Measurements from ENCODE around the gene ARFGEF3.

Gene ARFGEF3

DNA sequence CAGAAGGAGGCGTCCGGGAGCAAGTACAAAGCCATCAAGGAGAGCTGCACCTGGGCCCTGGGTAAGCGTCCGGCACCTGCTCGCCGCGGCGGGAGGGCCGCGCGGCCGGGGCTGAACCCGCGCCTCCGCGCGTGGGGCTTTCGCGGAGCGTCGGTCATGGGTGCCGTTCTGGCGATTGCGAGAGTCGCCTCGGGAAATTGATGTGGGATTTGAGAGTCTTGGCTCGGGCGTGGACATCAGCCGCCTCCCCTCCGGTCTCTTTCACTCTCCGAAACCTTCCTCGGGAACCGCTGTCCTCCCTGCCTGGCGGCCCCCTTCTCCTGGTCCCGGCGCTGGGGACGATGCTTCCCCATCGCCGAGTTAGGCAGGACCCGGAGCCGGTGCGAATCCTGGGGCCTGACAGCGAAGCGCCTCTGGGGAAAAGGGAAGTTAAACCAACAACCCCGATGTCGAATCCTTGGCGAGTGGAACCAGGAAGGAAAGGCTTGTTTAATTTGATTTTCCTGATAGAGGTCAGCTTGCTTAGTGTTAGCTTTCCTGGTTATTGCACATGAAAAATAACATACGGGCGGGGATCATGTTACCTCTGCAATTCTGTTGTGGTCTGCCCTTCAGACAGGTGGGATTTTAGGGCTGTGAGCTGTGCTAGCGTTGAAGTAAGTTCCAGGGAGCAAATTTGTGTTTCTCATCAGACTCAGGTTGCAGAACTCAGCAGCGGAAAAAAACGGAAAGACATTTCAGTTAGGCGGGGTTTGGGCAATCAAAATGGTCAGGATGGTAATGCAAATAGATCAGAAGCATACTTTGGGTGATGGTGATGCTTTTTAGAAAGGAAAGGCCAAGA, 594 bp downstream of the ARFGEF3 start:
- no peak for DNase-seq

DNA sequence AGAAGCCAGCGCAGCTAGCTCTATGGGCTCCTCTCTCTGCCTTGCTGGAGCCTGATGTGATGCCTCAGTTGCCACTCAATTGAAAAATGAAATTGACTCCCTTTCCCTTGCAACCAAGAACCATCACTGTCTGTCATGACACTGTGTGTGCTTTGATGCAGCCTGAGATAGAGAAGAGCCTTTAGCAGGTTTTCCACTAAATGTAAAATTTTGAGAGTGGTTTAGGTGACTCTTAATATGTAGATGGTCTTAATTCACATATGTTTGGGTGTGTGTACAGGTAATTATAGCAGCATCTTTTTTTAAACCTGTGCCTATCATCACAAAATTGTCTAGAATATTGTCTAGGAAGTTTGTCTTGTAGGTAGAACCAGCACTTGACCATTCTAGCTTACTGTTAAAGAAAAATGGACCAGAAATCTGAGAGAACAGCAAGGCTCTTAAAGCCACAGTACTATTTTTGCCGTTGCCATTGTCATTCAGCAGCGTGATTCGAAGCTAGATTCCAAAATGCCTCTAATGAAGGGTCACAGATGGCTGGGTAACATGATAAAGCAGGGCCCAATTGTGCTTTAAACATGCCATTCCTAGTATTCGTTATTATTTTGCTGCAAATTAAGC, 1.3 kb downstream of the ARFGEF3 start:
- DNase-seq, result no peak

DNA sequence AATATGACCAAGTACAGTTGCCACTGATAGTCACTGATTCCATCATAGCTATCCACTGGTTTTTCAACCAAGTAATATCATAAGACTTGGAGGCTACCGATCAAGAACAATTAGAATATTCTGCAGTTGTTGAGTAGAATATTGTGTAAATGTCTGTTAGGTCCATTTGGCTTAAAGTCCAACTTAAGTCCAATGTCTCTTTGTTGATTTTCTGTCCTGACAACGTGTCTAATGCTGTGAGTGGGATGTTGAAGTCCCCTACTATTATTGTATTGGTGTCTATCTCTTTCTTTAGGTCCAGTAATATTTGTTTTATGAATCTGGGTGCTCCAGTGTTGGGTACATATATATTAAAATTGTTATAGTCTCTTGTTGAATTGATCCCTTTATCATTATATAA, 13.9 kb downstream of the ARFGEF3 start:
- DNase-seq, result no peak

DNA sequence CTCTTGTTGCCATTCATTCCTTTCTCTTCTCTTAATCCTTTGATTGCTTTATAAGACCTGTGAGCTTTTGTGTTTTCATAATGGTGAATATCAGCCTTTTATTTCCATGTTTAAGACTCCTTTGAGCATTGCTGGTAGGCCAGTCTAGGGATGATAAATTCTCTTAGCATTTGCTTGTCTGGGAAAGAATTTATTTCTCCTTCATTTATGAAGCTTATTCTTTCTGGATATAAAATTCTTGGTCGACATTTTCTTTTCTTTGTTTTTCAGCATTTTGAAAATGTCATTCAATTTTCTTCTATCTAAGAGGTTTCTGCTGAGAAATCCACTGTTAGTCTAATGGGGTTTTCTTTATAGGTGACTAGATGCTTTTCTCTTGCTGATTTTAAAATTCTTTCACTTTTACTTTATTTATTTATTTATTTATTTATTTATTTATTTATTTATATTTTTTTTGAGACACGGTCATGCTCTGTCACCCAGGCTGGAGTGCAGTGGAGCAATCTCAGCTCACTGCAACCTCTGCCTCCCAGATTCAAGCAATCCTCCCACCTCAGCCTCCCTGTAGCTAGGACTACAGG, 15.0 kb downstream of the ARFGEF3 start:
- no peak for DNase-seq

DNA sequence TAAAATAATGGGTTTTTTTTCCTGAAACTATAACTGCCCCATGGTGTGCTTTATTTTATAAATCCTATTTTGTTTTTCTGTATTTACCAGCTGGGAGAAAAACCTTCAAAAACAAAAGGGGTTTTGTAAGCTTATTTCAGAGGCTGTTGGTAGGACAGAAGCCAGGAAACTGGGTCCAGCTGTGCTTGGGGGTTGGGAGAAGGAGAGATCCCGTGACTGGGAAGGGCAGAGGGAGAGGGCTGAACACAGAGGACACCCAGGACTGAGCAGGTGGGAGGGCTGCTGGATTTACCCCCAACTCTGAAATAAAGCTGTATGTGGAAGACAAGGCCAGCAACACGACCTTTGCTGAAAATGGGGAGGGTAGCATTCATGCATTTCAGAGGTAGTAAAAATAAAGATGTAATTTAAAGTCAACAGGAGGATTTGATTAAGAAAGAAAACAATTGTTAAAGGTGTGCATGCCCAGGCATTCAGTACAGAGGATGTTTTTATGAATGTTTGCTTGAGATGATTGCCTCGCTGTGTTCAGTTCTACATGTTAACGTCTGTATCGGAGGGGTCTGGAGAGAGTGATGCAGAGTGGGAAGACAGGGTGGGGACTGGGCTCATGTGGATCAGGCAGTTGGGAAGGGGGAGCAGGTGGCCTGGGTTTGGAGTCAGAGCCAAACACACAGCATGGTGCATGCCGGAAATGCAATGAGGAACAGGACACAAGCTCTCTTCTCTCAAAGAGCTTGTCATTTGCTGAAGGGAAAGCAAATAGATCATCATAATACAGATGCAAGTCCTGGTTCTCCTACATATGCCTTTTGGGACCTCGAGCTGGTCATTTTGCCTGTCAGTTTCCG, 21.4 kb downstream of the ARFGEF3 start:
- DNase-seq, result no peak

DNA sequence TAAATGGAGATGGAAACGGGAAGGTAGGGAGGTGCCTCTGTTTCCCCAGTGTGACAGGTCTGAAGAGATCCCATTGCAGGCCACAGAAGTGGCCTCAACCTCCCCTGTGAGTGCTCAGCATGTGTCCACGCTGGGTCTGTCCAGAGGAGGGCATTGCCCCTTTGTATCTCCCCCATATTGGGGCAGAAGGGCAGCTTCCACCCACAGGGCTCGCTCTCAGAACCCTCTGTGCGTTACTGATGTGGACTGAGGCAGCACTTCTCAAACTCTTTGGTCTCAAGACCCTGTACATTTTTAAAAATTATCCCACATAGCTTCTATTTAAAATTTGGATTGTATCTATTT, 22.0 kb downstream of the ARFGEF3 start:
- no peak for DNase-seq

DNA sequence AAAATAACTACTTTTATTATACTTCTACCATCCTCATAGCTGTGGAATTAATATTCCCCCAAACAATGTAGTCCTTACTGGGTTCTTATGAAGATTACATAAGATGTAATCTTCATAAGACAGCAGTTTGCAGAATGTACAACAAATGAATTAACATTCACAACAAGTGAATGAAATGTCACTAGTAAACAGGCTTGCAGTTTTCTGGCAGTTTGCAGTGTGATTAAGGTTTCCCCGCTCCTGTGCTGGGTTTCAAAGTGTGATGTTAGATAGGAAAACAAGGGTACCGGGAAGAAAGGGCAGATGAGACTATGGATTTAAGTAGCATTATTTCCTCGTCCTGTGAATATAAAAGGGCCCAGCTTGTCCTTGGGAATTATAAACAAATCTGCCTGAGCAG, 22.5 kb downstream of the ARFGEF3 start:
- DNase-seq, result no peak

DNA sequence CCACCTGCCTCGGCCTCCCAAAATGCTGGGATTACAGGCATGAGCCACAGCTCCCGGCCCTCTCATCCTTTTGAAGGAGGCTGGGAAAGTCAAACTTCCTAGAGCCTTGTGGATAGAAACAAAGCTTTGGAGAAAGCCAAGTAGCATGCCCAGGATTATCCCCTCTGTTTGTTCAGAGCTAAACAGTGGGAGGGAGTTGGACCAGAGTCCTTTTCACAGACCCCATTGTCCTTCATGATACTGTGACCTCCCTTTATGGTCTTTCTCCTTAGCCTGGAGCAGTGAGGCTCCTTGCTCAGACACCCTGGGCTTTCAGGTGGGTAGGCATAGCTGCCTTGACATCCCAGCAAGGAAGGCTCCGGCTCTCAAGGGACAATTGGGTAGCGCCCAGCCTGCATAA, 25.4 kb downstream of the ARFGEF3 start:
- DNase-seq, result no peak

DNA sequence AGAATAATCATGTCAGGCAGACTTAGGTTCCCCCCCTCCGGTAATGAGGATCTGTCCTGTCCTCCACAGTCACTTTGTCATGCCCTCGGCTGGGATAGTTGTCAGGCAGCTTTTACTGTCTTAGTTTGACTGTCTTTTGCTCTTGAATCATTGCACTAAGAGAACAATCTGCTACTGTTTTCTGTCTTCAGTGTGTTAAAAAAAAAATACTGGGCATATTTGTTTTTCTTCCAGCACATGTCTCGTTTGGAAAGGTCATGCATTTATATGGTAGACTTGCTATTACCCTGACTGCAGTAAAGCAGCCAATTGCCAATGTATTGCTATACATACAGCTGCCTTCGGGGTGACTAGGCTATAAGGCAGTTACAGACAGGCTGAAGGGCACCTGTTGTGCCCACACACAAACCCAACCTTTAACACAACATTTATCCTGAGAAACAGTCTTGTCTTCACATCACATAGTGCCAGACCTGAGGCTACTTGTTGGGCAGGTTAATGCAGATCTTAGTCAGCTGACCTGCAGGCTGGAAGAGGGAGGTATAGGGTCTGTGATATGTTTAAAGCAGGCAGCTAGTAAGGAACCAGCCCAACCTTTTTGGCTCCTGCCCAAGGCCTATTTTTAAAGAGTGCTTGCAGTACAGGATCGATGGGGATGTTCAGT, 26.7 kb downstream of the ARFGEF3 start:
- no peak for DNase-seq

DNA sequence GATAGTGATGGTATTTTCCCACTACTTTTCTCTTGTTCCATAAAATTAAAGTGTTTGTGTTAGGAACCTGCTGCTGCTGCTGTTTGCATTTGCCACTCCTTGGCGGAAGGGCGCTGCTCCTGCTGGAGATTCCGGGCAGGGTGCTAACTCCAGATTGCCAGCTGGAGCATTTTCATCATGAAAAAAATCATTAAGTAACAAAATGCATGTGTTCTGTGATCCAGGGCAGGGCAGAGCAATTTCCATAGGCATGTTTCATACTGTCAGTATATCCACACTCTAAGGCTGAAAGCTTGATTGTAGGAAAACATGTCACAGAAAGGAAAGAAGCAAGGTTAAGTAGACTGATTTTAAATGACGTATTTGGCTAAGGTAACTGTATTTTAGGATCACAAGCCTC, 32.5 kb downstream of the ARFGEF3 start:
- no peak for DNase-seq

DNA sequence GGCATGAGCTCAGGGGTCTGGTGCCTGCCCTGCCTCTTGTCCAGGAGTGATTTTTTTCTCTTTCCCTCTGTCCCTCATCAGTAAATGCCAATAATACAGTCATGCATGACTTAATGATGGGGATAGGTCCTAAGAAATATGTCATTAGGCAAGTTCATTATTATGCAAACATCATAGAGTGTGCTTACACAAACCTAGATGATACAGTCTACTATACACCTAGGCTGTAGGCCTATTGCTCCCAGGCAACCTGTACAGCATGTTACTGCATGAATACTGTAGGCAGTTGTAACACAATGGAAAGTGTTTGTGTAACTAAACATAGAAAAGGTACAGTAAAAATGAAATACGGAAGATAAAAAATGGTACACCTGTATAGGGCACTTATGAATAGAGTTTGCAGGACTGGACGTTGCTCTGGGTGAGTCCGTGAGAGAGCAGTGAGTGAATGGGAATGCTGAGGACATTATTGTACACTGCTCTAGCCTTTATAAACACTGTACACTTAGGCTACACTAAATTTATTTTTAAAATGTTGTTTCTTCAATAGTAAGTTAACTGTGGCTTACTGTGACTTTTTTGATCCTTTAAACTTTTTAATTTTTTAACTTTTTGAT, 34.5 kb downstream of the ARFGEF3 start:
- DNase-seq, result no peak

DNA sequence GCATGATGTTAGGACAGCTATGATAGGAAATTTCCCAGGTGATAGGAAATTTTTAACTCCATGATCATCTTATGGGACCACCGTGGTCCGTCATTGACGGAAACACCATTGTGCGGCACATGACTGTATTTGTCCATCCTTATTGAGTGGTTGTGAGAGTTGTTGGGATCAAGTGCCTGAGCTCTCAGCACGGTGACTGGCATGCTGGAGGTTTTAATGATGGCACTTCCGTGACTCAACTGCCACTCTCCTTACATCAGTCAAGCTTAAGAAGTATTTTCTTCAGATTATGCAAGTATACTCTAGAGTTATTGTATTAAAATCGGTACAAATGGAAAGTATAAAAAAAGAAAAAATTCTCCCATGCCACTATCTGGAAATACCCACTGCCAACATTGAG, 35.8 kb downstream of the ARFGEF3 start:
- DNase-seq, result no peak

DNA sequence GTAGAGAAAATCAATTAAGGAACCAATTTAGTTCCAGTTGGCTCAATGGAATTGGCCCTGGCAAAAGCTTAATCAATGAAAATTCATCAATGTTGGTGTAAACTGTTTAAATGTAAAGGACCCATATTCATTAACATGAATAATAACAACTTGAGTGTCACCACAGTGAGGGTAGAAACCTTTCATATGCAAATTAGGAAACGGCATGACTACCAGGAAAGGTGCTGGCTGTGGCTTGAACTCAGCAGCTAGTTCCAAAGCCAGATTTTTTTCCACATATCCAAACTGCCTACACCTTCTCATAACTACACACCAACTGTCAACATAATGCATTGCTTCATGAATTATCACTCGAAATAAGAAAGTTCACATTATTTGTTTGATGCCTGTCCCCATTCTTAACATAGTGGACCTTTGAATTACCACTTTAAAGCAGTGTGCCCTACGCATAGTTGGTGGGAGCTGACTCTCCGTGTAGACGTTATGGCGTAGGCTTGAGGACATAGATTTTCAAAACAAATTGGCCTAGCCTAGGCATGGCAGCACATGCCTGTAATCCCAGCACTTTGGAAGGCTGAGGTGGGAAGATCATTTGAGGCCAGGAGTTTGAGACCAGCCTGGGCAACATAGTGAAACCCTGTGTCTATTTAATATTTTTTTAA, 36.8 kb downstream of the ARFGEF3 start:
- no peak for DNase-seq

DNA sequence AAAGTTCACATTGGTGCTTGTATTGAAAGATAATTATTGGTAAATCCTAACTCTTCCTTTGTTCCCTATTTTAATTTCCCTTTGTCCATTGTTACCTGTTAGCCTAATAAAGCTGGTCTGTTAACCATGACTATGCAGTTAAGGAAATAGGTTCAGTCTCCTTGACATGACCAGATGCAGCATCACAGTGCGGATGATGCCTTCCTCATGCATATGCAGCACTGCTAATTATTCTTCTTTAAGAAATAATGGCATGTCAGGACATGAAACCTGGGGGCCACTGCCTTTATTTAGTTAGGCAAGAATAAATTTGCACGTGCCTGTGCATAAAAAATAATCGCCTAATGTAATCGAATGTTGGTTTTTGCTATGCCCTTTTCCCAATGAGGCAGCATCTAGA, 40.1 kb downstream of the ARFGEF3 start:
- no peak for DNase-seq

DNA sequence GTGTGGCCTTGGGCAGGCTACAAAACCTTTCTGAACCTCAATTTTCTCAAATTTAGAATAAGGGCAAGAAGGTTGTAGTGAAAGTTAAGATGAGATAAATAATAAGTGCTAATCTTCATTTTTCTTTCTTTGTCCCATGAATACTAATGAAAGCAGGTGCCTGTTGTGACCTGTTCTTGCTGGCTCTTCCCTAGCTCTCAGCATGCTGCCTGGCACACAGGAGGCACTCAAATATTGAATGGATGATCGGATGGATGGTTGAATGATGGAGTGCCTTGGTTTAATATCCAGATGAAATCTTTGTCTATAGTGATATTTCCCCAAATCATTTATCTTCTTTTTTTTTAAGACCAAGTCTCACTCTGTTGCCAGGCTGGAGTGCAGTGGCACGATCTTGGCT, 41.6 kb downstream of the ARFGEF3 start:
- no peak for DNase-seq

DNA sequence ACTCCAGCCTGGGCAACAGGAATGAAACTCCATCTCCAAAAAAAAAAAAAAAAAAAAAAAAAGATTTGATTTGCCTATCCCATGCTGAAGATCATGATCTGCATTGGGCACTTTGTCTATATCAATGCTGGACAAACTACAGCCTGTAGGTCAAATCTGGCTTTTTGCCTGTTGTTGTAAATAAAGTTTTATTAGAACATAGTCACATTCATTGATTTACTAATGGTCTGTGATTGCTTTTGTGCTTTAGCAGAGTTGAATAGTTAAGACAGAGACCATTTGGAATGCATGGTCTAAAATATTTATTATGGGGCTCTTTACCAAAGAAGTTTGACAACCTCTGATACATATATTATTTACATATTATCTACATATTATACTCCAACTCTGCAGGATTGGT, 42.6 kb downstream of the ARFGEF3 start:
- no peak for DNase-seq

DNA sequence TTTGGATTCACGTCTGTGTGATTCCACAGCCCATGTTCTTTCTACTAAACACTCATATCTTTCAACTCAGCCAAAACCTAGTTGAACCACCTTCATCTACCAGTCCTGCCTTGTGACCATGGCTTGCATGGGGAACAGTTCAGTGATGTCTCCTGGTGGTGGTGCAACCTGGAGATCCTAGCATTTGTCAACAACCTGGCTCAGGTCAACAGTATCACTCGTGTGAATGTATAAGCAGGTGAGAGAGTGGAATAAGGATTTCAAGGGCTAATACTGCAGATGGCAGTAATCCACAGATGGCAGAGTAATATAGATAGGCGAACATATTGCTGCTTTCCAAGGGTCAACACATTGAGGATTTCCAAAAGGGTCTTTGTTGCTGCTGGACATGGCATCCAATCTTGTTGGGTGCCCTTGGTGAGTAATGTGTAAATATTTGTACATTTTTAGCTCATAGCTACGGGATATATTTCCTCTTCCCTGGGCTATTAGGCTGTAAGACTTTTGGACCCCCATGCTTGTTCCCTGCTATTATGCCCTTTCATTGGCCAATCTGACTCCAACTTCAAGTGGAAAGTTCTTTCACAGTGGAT, 43.1 kb downstream of the ARFGEF3 start:
- no peak for DNase-seq

DNA sequence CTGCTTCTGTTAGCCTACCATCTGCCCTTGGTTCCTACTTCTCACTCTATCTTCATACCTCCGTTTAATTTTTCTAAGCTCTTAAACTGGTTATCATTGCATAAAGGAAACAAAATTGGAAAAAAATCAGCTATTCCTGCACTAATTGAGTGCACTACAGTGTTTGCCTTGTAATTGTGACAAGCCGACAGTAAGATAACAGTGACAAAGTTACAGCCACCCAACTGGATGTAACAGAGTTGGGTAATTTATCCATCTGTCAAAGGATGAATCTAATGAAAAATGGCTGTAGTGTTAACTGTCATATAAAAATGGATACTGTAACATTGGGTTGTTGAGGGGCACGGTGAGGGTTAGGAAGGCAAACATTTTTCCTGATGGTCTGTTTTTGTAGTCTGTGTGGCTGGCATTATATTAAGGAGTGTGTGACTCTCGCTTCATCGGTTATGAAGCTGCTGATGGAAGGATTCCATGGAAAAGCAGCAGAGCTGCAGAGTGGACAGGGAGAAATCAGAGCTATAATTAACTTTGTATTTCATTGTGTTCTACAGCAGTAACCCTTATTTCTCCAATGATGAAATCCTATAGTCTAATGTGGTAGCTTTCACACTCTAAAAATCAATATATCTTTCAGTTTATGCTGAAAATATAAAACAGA, 43.8 kb downstream of the ARFGEF3 start:
- DNase-seq, result no peak

DNA sequence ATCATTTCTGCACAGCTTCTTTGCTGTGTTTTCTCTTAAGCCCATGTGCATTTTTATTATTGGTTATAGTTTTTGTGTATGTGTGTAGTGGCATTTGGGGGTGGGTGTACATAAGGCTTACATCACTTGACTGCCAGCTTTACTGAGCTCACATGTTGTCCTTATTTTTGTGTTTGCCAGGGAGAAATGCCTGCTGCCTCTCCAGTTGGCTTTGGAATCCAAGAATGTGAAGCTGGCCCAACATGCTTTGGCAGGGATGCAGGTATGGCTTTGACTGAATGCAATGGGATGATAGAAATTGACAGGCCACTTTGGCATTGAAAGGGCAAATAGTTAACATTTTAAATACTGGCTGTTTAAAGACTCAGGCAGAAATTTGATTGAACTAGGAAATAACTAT, 45.1 kb downstream of the ARFGEF3 start:
- DNase-seq, result no peak

DNA sequence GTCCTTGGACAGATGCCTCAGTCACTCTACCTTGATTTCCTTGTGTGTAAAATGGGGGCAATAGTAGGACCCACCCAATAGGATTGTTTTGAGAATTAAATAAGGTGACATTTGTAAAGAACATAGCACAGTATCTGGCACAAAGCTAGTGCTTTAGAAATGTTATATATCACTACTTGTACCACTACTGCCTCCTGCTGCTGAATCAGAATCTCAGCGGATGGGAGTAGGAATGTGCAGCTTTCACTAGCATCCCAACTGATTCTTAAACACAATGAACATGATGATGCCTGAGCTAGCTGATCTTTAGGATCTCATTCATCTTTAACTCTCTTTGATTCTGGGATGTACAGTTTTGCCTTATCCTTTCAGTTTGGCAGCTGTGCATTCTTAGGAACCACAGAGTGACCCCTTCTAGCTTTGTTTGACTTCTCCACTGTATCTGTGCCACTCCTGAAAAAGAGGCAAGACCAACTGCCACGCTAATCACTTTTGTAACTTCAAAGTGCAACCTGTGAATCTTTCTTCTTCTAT, 49.4 kb downstream of the ARFGEF3 start:
- DNase-seq, result no peak

DNA sequence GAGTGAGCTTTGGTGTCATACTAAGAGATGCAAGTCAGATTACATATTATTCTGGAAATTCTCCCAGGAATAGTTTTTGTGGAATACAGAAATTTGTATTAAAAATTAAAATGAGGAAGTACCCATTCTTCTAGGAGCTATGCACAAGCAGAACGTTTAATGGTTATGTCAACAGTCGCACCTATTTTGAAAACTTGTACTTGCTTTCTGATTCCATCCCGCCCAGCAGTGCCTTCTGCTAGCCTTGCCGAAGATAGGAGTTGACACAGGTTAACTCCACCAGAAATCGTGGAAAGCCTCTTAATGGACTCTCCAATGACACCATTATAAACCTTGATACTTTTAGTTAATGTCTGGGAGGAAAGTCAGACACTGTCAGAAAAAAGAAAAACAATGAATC, 49.9 kb downstream of the ARFGEF3 start:
- no peak for DNase-seq
